Measurements from ENCODE around the gene GOLGA8S. TPM values are rescaled to one million over a fixed set of nuclear protein-coding genes. Genes with fewer than 3 reads are reported as not detected.

The GOLGA8S gene
- total RNA-seq, 1 experiment from 2014 or later: 0.15 TPM

DNA sequence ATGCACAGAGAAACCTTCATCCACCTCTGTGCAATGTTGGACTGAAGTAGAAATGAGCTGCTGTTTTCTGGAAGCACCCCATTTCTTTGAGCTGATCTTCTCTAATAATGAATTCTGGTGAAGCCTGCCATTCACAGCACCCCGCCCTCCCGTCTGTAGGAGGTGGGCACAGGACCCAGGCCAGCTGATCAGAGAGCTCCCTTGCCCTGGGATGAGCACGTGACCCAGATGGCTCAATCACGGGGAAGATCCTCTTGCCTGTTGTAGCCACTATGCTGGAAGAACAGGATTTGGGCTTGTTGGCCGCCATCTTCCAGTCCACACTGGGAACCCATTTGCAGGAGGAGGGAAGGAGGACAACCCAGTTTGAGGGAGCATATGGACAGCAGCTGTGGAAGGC, 48.0 kb downstream of the GOLGA8S start:
- TF ChIP-seq TCF7L2 (IDR thresholded peaks at IDR 0.05; ENCODE audit: low read depth, low read length): no peak
- TF ChIP-seq, protein P1, sequence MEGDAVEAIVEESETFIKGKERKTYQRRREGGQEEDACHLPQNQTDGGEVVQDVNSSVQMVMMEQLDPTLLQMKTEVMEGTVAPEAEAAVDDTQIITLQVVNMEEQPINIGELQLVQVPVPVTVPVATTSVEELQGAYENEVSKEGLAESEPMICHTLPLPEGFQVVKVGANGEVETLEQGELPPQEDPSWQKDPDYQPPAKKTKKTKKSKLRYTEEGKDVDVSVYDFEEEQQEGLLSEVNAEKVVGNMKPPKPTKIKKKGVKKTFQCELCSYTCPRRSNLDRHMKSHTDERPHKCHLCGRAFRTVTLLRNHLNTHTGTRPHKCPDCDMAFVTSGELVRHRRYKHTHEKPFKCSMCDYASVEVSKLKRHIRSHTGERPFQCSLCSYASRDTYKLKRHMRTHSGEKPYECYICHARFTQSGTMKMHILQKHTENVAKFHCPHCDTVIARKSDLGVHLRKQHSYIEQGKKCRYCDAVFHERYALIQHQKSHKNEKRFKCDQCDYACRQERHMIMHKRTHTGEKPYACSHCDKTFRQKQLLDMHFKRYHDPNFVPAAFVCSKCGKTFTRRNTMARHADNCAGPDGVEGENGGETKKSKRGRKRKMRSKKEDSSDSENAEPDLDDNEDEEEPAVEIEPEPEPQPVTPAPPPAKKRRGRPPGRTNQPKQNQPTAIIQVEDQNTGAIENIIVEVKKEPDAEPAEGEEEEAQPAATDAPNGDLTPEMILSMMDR (IDR thresholded peaks at IDR 0.05): no peak
- TF ChIP-seq SIN3A (IDR thresholded peaks at IDR 0.05; ENCODE audit: borderline replicate concordance, insufficient read depth, low read depth, low read length): no peak
- TF ChIP-seq POLR2AphosphoS5 (IDR thresholded peaks at IDR 0.05; ENCODE audit: low read depth, low read length): no peak
- TF ChIP-seq, protein P2, sequence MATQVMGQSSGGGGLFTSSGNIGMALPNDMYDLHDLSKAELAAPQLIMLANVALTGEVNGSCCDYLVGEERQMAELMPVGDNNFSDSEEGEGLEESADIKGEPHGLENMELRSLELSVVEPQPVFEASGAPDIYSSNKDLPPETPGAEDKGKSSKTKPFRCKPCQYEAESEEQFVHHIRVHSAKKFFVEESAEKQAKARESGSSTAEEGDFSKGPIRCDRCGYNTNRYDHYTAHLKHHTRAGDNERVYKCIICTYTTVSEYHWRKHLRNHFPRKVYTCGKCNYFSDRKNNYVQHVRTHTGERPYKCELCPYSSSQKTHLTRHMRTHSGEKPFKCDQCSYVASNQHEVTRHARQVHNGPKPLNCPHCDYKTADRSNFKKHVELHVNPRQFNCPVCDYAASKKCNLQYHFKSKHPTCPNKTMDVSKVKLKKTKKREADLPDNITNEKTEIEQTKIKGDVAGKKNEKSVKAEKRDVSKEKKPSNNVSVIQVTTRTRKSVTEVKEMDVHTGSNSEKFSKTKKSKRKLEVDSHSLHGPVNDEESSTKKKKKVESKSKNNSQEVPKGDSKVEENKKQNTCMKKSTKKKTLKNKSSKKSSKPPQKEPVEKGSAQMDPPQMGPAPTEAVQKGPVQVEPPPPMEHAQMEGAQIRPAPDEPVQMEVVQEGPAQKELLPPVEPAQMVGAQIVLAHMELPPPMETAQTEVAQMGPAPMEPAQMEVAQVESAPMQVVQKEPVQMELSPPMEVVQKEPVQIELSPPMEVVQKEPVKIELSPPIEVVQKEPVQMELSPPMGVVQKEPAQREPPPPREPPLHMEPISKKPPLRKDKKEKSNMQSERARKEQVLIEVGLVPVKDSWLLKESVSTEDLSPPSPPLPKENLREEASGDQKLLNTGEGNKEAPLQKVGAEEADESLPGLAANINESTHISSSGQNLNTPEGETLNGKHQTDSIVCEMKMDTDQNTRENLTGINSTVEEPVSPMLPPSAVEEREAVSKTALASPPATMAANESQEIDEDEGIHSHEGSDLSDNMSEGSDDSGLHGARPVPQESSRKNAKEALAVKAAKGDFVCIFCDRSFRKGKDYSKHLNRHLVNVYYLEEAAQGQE (IDR thresholded peaks at IDR 0.05; ENCODE audit: insufficient read depth in 1 of 2, low read depth in 2 of 2, low read length in 1 of 2): no peak
- Histone ChIP-seq H3K36me3 (ENCODE audit: control insufficient read depth, insufficient read depth, low read length) (no peaks in the 10 kb centered on the region), H3K27ac (ENCODE audit: low read length) (no peak overlapping the region), H3K9me3 (ENCODE audit: control insufficient read depth, insufficient read depth, low read depth, low read length) (no peaks in the 10 kb centered on the region), H3K27me3 (ENCODE audit: control insufficient read depth, insufficient read depth, low read length) (no peaks in the 10 kb centered on the region), H3K4me1 (ENCODE audit: control insufficient read depth, insufficient read depth, low read length) (no peaks in the 10 kb centered on the region), H3K4me3 (ENCODE audit: low read depth in 2 of 2, low read length in 2 of 2) (no peak overlapping the region)
- BruUV-seq (replicated peaks): no TSS peak
- ATAC-seq: no peak
- ChIA-PET CTCF (no interaction called here), POLR2A (no interaction called here)
- in situ Hi-C loops (cut with HindIII; ENCODE audit: low pct_unique_long_range_greater_than_20kb, low sequenced_read_pairs): no loop called here
- DNase-seq (ENCODE audit: low read depth, low spot score): no peak
- intact Hi-C loops (cut with micrococcal nuclease; ENCODE audit: unreplicated experiment): no loop called here

DNA sequence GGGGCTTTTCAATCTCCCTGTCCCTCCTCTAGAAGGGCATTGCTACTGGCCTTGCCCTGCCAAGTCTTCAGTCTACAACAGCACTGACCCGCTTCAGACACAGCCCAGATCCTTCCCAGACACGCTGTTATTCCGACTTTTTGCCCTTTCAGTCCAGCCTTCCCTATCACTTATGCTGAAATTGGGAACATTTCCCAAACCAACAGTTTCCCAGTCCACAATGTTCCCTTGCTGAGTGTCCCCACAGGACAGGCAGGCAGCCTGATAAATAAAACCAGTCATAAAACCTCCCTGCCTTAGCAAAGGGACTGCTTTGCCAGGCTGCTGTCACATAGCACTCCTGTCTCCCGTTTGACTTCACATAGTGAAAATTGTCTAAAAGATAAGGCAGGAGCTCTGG, 49.0 kb downstream of the GOLGA8S start:
- H3K4me1 ChIP-seq (ENCODE audit: control insufficient read depth, insufficient read depth, low read length): no peaks in the 10 kb centered on the region
- no TSS peak for BruUV-seq (replicated peaks)
- ATAC-seq (no peak), DNase-seq (ENCODE audit: low read depth, low spot score) (no peak)
- POLR2A ChIA-PET: no interaction called here
- TF ChIP-seq SIN3A (IDR thresholded peaks at IDR 0.05; ENCODE audit: borderline replicate concordance, insufficient read depth, low read depth, low read length) (no peak), POLR2AphosphoS5 (IDR thresholded peaks at IDR 0.05; ENCODE audit: low read depth, low read length) (no peak), TCF7L2 (IDR thresholded peaks at IDR 0.05; ENCODE audit: low read depth, low read length) (no peak)
- TF ChIP-seq, protein P2 (IDR thresholded peaks at IDR 0.05; ENCODE audit: insufficient read depth in 1 of 2, low read depth in 2 of 2, low read length in 1 of 2): no peak
- TF ChIP-seq, protein P1 (IDR thresholded peaks at IDR 0.05): no peak
- no peaks in the 10 kb centered on the region for H3K36me3 ChIP-seq (ENCODE audit: control insufficient read depth, insufficient read depth, low read length)
- intact Hi-C loops (cut with micrococcal nuclease; ENCODE audit: unreplicated experiment): no loop called here
- H3K9me3 ChIP-seq (ENCODE audit: control insufficient read depth, insufficient read depth, low read depth, low read length): no peaks in the 10 kb centered on the region
- H3K4me3 ChIP-seq (ENCODE audit: low read depth in 2 of 2, low read length in 2 of 2): no peak overlapping the region
- CTCF ChIA-PET: interaction anchor here (0.6 kb wide), 1 partner anchor 343 kb away, joined by 4 read pairs; no protein-coding TSS in a partner anchor
- H3K27me3 ChIP-seq (ENCODE audit: control insufficient read depth, insufficient read depth, low read length): no peaks in the 10 kb centered on the region
- in situ Hi-C loops (cut with HindIII; ENCODE audit: low pct_unique_long_range_greater_than_20kb, low sequenced_read_pairs): no loop called here
- no peak overlapping the region for H3K27ac ChIP-seq (ENCODE audit: low read length)
